Breast epithelium (tissue), 3 donors: Measurements from ENCODE around the gene OSBPL1A.

Experiments
- POLR2A ChIP-seq: fragments of 450-650 bp; IDR thresholded peaks from one replicate; pipeline ENCODE4 v1.6.1; 2016; ENCODE audit warnings: antibody characterized with exemption, mild to moderate bottlenecking, moderate library complexity
- TF ChIP-seq, protein P1 (sequence below), 3 donors: fragments of 450-650 bp; IDR thresholded peaks; one replicate each; pipeline ENCODE4 v1.5.1; 2016 to 2017; ENCODE audit warnings: antibody characterized with exemption in 3 of 3, mild to moderate bottlenecking in 3 of 3, moderate library complexity in 3 of 3

DNA sequence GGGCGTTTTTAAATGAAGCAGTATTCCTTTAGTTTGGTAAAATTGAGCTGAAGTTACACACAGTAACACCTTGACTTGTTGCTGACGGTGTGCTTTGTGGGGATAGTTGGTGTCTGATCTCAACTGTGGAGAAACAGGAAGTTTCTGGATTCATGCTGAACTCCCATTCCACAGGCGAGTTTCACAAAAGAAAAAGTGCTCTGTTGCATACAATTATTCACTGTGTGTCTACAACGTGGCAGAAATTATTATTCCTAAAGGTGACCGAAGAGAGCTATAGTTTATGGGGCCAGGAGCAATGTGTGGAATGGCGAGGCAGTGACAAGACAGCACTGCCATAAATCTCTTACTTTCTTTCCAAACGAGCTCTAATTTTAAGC lies 259.2 kb downstream of the OSBPL1A start:
- TF ChIP-seq, protein P1, sequence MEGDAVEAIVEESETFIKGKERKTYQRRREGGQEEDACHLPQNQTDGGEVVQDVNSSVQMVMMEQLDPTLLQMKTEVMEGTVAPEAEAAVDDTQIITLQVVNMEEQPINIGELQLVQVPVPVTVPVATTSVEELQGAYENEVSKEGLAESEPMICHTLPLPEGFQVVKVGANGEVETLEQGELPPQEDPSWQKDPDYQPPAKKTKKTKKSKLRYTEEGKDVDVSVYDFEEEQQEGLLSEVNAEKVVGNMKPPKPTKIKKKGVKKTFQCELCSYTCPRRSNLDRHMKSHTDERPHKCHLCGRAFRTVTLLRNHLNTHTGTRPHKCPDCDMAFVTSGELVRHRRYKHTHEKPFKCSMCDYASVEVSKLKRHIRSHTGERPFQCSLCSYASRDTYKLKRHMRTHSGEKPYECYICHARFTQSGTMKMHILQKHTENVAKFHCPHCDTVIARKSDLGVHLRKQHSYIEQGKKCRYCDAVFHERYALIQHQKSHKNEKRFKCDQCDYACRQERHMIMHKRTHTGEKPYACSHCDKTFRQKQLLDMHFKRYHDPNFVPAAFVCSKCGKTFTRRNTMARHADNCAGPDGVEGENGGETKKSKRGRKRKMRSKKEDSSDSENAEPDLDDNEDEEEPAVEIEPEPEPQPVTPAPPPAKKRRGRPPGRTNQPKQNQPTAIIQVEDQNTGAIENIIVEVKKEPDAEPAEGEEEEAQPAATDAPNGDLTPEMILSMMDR (IDR thresholded peaks at IDR 0.05): no peak
- TF ChIP-seq POLR2A: no peak
